ENCODE measurements around the gene PTPRA. TPM values are rescaled to one million over a fixed set of nuclear protein-coding genes. Genes with fewer than 3 reads are reported as not detected.

PTPRA gene
- polyA plus RNA-seq, 1 donor (not counting 4 experiments of a cell fraction or from before 2014, with no cell fraction given) = 53.3 TPM

DNA sequence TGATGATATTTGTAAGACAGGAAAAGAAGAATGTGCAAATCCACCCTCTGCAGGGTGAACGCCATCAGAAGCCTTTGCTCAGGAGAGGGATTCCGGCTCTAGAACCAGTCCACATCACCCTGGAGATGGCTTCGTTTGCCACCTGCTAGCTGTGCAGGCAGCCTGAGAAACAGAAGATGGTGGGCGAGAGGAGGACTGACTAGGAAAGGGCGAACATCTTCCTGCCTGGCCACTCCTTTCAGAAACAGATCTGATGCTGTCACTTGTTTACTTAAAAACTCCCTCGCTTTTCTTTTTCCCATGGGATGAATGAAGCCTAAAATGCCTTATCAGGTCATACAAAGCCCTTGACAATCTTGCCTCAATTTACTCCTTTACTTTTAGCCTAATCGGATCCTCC, 1.2 kb downstream of the PTPRA start:
- H2AFZ ChIP-seq (ENCODE audit: control insufficient read depth, low read length) = no peak overlapping the region

DNA sequence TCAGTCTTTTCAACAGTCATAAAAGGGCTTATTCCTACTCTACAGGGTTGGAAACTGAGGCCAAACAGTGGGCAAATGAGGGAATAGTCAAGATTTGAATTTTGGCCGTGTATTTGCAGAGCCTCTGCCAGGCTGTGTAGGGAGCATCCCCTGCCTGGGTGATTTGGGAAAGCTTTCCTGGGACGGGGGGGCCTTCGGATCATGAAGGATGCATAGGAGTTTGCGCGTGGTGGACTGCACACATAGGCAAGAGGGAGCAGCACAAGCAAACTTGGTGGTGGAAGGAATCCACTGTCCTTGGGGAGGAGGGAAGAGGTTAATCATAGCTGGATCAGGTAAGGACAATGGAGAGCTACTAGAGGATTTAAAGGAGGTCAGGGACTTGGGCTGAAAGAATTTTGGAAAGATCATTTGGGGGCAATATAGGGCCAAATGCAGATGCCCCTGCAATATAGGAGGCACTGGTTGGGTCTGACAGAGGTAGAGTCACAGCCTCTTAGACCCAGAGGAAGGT, 2.5 kb downstream of the PTPRA start:
- Histone ChIP-seq H2AFZ (ENCODE audit: control insufficient read depth, low read length) (no peak overlapping the region), H4K20me1 (ENCODE audit: control insufficient read depth, extremely low read depth, insufficient read depth, low read length) (peaks cover 2% of the 10 kb centered on the region), H3K9me1 (ENCODE audit: control insufficient read depth, extremely low read depth, insufficient read depth, low read length) (no peaks in the 10 kb centered on the region), H3K4me2 (ENCODE audit: control insufficient read depth, extremely low read depth, insufficient read depth, low read depth, low read length) (no peak overlapping the region), H3K36me3 (ENCODE audit: control insufficient read depth in 2 of 2, extremely low read depth in 1 of 2, insufficient read depth in 2 of 2, low read length in 2 of 2) (no peaks in the 10 kb centered on the region), H3K9me3 (ENCODE audit: control insufficient read depth, low read depth, low read length) (no peaks in the 10 kb centered on the region), H3K4me3 (ENCODE audit: control insufficient read depth in 2 of 3, extremely low read depth in 1 of 3, insufficient read depth in 2 of 3, low read depth in 1 of 3, low read length in 3 of 3) (no peak overlapping the region), H3K27me3 (ENCODE audit: control insufficient read depth, extremely low read depth, insufficient read depth, low read length) (peaks cover 3% of the 10 kb centered on the region), H3K79me2 (ENCODE audit: control insufficient read depth, insufficient read depth, low read length) (peaks cover 41% of the 10 kb centered on the region), H3K27ac (ENCODE audit: control insufficient read depth, insufficient read depth, low read length) (no peak overlapping the region), H3K4me1 (ENCODE audit: control insufficient read depth, extremely low read depth, insufficient read depth, low read length) (peaks cover 27% of the 10 kb centered on the region), H3K9ac (ENCODE audit: control insufficient read depth, extremely low read depth, insufficient read depth, low read length) (no peak overlapping the region)
- dilution Hi-C loops (cut with MboI; ENCODE audit: extremely low pct_ligation_motif_present, low sequenced_read_pairs) = no loop called here
- FAIRE-seq (no peak), DNase-seq (ENCODE audit: low read depth, low spot score) (no peak)
- TF ChIP-seq, protein P1, sequence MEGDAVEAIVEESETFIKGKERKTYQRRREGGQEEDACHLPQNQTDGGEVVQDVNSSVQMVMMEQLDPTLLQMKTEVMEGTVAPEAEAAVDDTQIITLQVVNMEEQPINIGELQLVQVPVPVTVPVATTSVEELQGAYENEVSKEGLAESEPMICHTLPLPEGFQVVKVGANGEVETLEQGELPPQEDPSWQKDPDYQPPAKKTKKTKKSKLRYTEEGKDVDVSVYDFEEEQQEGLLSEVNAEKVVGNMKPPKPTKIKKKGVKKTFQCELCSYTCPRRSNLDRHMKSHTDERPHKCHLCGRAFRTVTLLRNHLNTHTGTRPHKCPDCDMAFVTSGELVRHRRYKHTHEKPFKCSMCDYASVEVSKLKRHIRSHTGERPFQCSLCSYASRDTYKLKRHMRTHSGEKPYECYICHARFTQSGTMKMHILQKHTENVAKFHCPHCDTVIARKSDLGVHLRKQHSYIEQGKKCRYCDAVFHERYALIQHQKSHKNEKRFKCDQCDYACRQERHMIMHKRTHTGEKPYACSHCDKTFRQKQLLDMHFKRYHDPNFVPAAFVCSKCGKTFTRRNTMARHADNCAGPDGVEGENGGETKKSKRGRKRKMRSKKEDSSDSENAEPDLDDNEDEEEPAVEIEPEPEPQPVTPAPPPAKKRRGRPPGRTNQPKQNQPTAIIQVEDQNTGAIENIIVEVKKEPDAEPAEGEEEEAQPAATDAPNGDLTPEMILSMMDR (optimal IDR thresholded peaks at IDR 0.05 in 1 of 3, IDR thresholded peaks at IDR 0.05 in 1 of 3, conservative IDR thresholded peaks at IDR 0.05 in 1 of 3; ENCODE audit: extremely low read depth in 1 of 3, insufficient read depth in 2 of 3, low read length in 3 of 3) = no peak
- no peak for TF ChIP-seq EZH2 (IDR thresholded peaks at IDR 0.05; ENCODE audit: low read length)

More for the DNA sequence above, 1.2 kb downstream of the PTPRA start:
- dilution Hi-C loops (cut with MboI; ENCODE audit: extremely low pct_ligation_motif_present, low sequenced_read_pairs) = no loop called here
- peaks cover 30% of the 10 kb centered on the region for H3K4me1 ChIP-seq (ENCODE audit: control insufficient read depth, extremely low read depth, insufficient read depth, low read length)
- no peaks in the 10 kb centered on the region for H3K9me1 ChIP-seq (ENCODE audit: control insufficient read depth, extremely low read depth, insufficient read depth, low read length)
- DNase-seq (ENCODE audit: low read depth, low spot score) = no peak
- peak overlapping the region; percentile 91 to 96 (median 92) for H3K4me3 ChIP-seq (ENCODE audit: control insufficient read depth in 2 of 3, extremely low read depth in 1 of 3, insufficient read depth in 2 of 3, low read depth in 1 of 3, low read length in 3 of 3)
- peaks cover 3% of the 10 kb centered on the region for H3K27me3 ChIP-seq (ENCODE audit: control insufficient read depth, extremely low read depth, insufficient read depth, low read length)
- peak overlapping the region; percentile 92 for H3K4me2 ChIP-seq (ENCODE audit: control insufficient read depth, extremely low read depth, insufficient read depth, low read depth, low read length)
- H4K20me1 ChIP-seq (ENCODE audit: control insufficient read depth, extremely low read depth, insufficient read depth, low read length) = peaks cover 2% of the 10 kb centered on the region
- peaks cover 29% of the 10 kb centered on the region for H3K79me2 ChIP-seq (ENCODE audit: control insufficient read depth, insufficient read depth, low read length)
- H3K36me3 ChIP-seq (ENCODE audit: control insufficient read depth in 2 of 2, extremely low read depth in 1 of 2, insufficient read depth in 2 of 2, low read length in 2 of 2) = no peaks in the 10 kb centered on the region
- TF ChIP-seq EZH2 (IDR thresholded peaks at IDR 0.05; ENCODE audit: low read length) = no peak
- TF ChIP-seq, protein P1 (optimal IDR thresholded peaks at IDR 0.05 in 1 of 3, IDR thresholded peaks at IDR 0.05 in 1 of 3, conservative IDR thresholded peaks at IDR 0.05 in 1 of 3; ENCODE audit: extremely low read depth in 1 of 3, insufficient read depth in 2 of 3, low read length in 3 of 3) = no peak
- H3K9ac ChIP-seq (ENCODE audit: control insufficient read depth, extremely low read depth, insufficient read depth, low read length) = peak overlapping the region; percentile 81
- no peak overlapping the region for H3K27ac ChIP-seq (ENCODE audit: control insufficient read depth, insufficient read depth, low read length)
- no peak for FAIRE-seq
- H3K9me3 ChIP-seq (ENCODE audit: control insufficient read depth, low read depth, low read length) = no peaks in the 10 kb centered on the region

Measured in keratinocyte (primary cell).